Neutrophil (primary cell): ENCODE data around the gene EXOC6B.

ENCODE experiments used
- H3K27ac ChIP-seq: fragments of 200-600 bp; sonication (generic); 2 replicates; pipeline ENCODE4 v1.5.1; 2016; ENCODE audit warnings: mild to moderate bottlenecking, moderate library complexity
- H3K27me3 ChIP-seq: fragments of 200-600 bp; sonication (generic); 2 replicates; pipeline ENCODE4 v1.6.0; 2016; ENCODE audit warnings: mild to moderate bottlenecking
- H3K36me3 ChIP-seq: fragments of 200-600 bp; sonication (generic); 2 replicates; pipeline ENCODE4 v1.5.1; 2017
- H3K4me1 ChIP-seq, 2 experiments: fragments of 200-600 bp in 1 of 2; sonication (generic) in 1 of 2; 1 replicate in 1 of 2; 2 replicates in 1 of 2; pipeline versions ENCODE4 v1.5.1 to v1.6.1; 2013 to 2016; ENCODE audit warnings: low read depth in 1 of 2, low read length in 1 of 2, mild to moderate bottlenecking in 1 of 2, moderate library complexity in 1 of 2; ENCODE audit not compliant: control insufficient read depth in 1 of 2, insufficient read depth in 1 of 2
- H3K4me3 ChIP-seq, 2 experiments: fragments of 200-600 bp in 1 of 2; sonication (generic) in 1 of 2; 1 replicate in 1 of 2; 2 replicates in 1 of 2; pipeline ENCODE4 v1.5.1; 2013 to 2016; ENCODE audit warnings: low read depth in 1 of 2, low read length in 1 of 2, mild to moderate bottlenecking in 1 of 2, moderate library complexity in 1 of 2
- H3K9me3 ChIP-seq: fragments of 200-600 bp; sonication (generic); 2 replicates; pipeline ENCODE4 v1.5.1; 2016
- CTCF ChIP-seq: fragments of 200-600 bp; sonication (generic); IDR thresholded peaks from 2 replicates; pipeline ENCODE4 v1.5.1; 2016; ENCODE audit warnings: antibody characterized with exemption

The EXOC6B gene

DNA sequence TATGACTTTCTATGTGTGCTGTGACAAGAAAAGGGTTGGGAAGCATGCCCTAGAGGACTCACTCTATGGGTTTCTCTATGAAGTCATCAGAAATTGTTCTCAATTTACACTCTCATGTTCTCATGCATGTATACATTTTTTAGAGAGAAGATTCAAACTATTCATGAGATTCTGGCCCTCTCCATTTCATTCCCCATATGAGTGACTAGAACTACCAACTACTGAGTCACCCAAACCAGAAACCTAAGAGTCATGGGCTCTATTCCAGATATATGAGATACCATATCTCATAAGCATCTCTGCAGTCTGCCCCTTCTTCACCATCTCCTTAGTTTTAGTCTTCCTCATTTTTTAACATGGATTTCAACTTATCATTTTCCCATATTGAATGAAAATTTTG is 87.7 kb downstream of the EXOC6B start:
- Histone ChIP-seq H3K27me3 (no peaks in the 10 kb centered on the region), H3K4me1 (no peaks in the 10 kb centered on the region), H3K27ac (no peak overlapping the region), H3K4me3 (no peak overlapping the region), H3K36me3 (no peaks in the 10 kb centered on the region), H3K9me3 (no peaks in the 10 kb centered on the region)
- TF ChIP-seq CTCF = no peak

DNA sequence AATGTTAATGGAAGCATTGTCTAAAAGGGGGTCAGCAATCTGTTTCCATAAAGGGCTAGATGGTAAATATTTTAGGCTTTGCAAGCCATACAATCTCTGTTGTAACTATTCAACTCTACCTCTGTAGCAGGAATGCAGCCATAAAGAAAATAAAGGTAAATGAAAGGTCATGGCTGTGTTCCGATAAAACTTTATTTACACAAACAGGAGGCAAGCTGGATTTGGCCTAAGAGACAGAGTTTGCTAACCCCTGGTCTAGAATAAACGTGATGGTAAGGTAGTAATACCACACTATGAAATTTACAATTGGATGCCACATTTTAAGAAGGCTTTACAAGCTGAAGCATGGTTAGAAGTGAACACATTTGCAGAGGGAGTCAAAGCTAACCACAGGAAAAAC is 91.4 kb downstream of the EXOC6B start:
- TF ChIP-seq CTCF = no peak
- Histone ChIP-seq H3K27ac (no peak overlapping the region), H3K4me3 (no peak overlapping the region), H3K36me3 (no peaks in the 10 kb centered on the region), H3K4me1 (no peaks in the 10 kb centered on the region), H3K9me3 (no peaks in the 10 kb centered on the region), H3K27me3 (no peaks in the 10 kb centered on the region)

GRCh38 chr2:72731116-72731515 is 94.7 kb downstream of the EXOC6B start:
- TF ChIP-seq CTCF = no peak
- Histone ChIP-seq H3K27me3 (no peaks in the 10 kb centered on the region), H3K36me3 (no peaks in the 10 kb centered on the region), H3K4me3 (no peak overlapping the region), H3K9me3 (no peaks in the 10 kb centered on the region), H3K4me1 (no peaks in the 10 kb centered on the region), H3K27ac (no peak overlapping the region)

DNA sequence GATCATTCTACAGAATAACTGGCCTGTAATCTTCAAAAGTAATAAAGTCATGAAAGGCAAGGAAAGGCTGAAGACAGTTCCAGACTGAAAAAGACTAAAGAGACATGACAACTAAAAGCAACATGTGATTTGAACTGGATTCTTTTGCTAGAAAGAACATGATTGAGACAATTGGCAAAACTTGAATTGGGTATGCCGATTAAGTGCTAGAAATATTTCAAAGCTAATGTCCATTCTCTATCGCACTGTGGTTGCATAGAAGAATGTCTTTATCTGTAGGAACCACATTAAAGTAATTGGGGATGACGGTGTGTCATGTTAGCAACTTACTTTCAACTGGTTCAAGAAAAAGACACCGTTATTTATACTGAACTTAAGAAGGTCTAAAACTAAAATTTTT is 98.5 kb downstream of the EXOC6B start:
- Histone ChIP-seq H3K27ac (no peak overlapping the region), H3K4me1 (no peaks in the 10 kb centered on the region), H3K36me3 (no peaks in the 10 kb centered on the region), H3K9me3 (no peaks in the 10 kb centered on the region), H3K4me3 (no peak overlapping the region), H3K27me3 (no peaks in the 10 kb centered on the region)
- TF ChIP-seq CTCF = no peak

DNA sequence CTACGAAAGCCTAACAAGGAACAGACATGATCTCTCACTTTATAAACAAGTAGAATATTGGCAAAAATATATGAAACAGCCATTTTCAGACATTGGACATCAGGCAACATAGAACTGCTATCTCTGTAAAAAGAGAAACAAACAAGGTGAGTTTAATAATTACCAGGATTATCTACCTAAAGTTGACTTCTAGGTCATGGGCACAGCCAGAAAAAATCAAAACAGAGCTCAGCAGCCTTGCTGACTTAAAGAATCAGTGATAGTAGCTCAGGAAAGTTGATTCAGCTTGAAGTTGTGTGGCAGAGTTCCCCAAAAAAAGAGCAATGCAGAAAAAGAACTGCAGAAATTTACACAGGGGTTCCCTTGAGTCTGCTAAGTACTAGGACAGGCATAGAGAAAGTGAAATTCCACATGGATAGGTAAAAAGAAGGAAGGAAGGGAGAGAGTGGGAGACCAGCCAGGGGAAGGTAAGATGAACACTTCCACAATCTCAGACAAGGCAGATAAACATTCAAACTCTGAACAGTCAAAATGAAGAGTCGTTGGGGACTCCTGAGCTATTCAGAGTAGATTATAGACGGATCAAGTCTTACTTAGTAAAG is 102.0 kb downstream of the EXOC6B start:
- H3K4me3 ChIP-seq = no peak overlapping the region
- no peaks in the 10 kb centered on the region for H3K4me1 ChIP-seq
- TF ChIP-seq CTCF = no peak
- no peak overlapping the region for H3K27ac ChIP-seq
- no peaks in the 10 kb centered on the region for H3K36me3 ChIP-seq
- no peaks in the 10 kb centered on the region for H3K27me3 ChIP-seq
- H3K9me3 ChIP-seq = no peaks in the 10 kb centered on the region
